SH-SY5Y (cell line): ENCODE data around the gene CCDC60.

ENCODE experiments used
- GATA2 ChIP-seq: IDR thresholded peaks from 2 replicates; pipeline ENCODE4 v1.6.1; 2011; ENCODE audit warnings: mild to moderate bottlenecking, low read depth, low read length
- GATA3 ChIP-seq: IDR thresholded peaks from 2 replicates; pipeline ENCODE4 v1.6.1; 2011; ENCODE audit warnings: low read depth, mild to moderate bottlenecking, low read length, moderate library complexity

DNA sequence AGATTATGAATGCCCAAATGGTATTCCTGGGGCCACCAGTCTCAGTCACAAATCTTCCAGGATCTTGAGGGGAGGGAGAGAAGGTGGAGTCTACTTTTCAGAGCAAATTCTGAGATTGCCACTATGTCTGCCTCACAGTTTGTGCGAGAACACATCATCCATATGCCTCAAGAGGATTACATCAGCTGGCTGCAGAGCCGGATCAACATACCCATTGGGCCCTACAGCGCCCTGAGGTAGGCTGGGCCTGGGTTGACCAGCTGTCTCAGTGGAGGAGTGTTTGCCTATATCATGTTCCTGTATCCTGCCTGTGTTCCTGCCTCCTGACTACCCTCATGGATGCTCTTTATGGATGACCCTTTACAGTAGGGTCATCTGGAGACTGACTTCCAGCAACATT lies 205.9 kb downstream of the CCDC60 start:
- TF ChIP-seq GATA3 = no peak
- TF ChIP-seq GATA2 = no peak
